HCT116 (cell line): ENCODE data around the gene ABHD2. TPM values are rescaled to one million over a fixed set of nuclear protein-coding genes. Genes with fewer than 3 reads are reported as not detected.

Source experiments
- ATAC-seq: fragments of 200-7000 bp; cut with Tn5 transposase; 2 replicates; pipeline ENCODE4 v1.9.1; 2020; ENCODE audit warnings: mild to moderate bottlenecking, moderate library complexity
- BruUV-seq: library from RNA; stranded (reverse); fragments of 400-500 nt; replicated peaks from 2 replicates; lab custom pipeline; 2021; lab: Mats Ljungman, UMichigan
- CTCF ChIA-PET: fragments of 300-600 bp; sonication (Branson Sonifier 250); formaldehyde crosslinking; loops from one replicate; lab custom pipeline; 2021; ENCODE audit warnings: antibody characterized with exemption; lab: Charles Lee
- POLR2A ChIA-PET: fragments of 300-600, 350-600 bp; sonication (Branson Sonifier 250); formaldehyde crosslinking; loops from one replicate; lab custom pipeline; 2021; ENCODE audit warnings: antibody characterized with exemption; lab: Charles Lee
- RAD21 ChIA-PET, 2 experiments: fragments of 300-600 bp; sonication (Branson Sonifier 250); formaldehyde crosslinking; loops; one replicate each; lab custom pipeline; 2023; ENCODE audit warnings: low total read pairs in 2 of 2; ENCODE audit not compliant: uncharacterized antibody in 2 of 2, unreplicated experiment in 2 of 2, low non-redundant PET in 1 of 2; lab: Charles Lee
- DNase-seq: peaks from one replicate; pipeline ENCODE4 v3.0.0-alpha.2; 2010; ENCODE audit warnings: low read depth, low spot score
- H2AFZ ChIP-seq: fragments of 200-600 bp; shearing (Covaris generic), sonication (generic); 2 replicates; pipeline ENCODE4 v1.6.1; 2017; ENCODE audit warnings: low read depth, mixed run types, mixed read lengths, antibody characterized with exemption, low read length; ENCODE audit not compliant: poor library complexity, severe bottlenecking
- H3K27ac ChIP-seq: 2 replicates; pipeline ENCODE4 v1.5.1; 2012; ENCODE audit warnings: low read depth, low read length
- H3K27me3 ChIP-seq: fragments of 200-600 bp; sonication (generic); 2 replicates; pipeline ENCODE4 v1.6.1; 2016; ENCODE audit warnings: mixed run types, low read length, mixed read lengths; ENCODE audit not compliant: insufficient read depth
- H3K36me3 ChIP-seq, 2 experiments: fragments of 200-500 bp in 1 of 2; fragments of 200-600 bp in 1 of 2; sonication (Bioruptor generic) in 1 of 2; sonication (generic) in 1 of 2; 2 replicates each; pipeline versions ENCODE4 v1.5.1 to v1.6.1; 2014 to 2016; ENCODE audit warnings: low read length in 2 of 2, inconsistent platforms in 1 of 2, mixed read lengths in 1 of 2, mixed run types in 1 of 2; ENCODE audit not compliant: insufficient read depth in 2 of 2, control insufficient read depth in 1 of 2
- H3K4me1 ChIP-seq, 2 experiments: fragments of 200-600 bp in 1 of 2; sonication (generic) in 1 of 2; 2 replicates each; pipeline versions ENCODE4 v1.5.1 to v1.6.1; 2012 to 2017; ENCODE audit warnings: low read length in 2 of 2, inconsistent platforms in 1 of 2, mild to moderate bottlenecking in 1 of 2, mixed read lengths in 1 of 2, mixed run types in 1 of 2, moderate library complexity in 1 of 2; ENCODE audit not compliant: insufficient read depth in 2 of 2, control insufficient read depth in 1 of 2
- H3K4me2 ChIP-seq: fragments of 200-600 bp; sonication (generic); 2 replicates; pipeline ENCODE4 v1.6.1; 2017; ENCODE audit warnings: mixed run types, low read length, mixed read lengths
- H3K4me3 ChIP-seq, 2 experiments: fragments of 200-600 bp in 1 of 2; sonication (generic) in 1 of 2; replicated peaks in 1 of 2; 2 replicates each; pipeline ENCODE4 v1.5.1; 2011 to 2016; ENCODE audit warnings: low read length in 2 of 2, control low read depth in 1 of 2, low read depth in 1 of 2, mild to moderate bottlenecking in 1 of 2, mixed read lengths in 1 of 2, mixed run types in 1 of 2
- H3K79me2 ChIP-seq: fragments of 200-600 bp; sonication (generic); 2 replicates; pipeline ENCODE4 v1.6.1; 2017; ENCODE audit warnings: mild to moderate bottlenecking, mixed run types, low read length, moderate library complexity, mixed read lengths; ENCODE audit not compliant: insufficient read depth
- H3K9ac ChIP-seq: fragments of 200-600 bp; sonication (generic); 2 replicates; pipeline ENCODE4 v1.6.1; 2016; ENCODE audit warnings: low read length, mixed read lengths
- H3K9me2 ChIP-seq: fragments of 200-600 bp; sonication (generic), shearing (Covaris generic); 2 replicates; pipeline ENCODE4 v1.6.1; 2017; ENCODE audit warnings: mixed run types, mild to moderate bottlenecking, moderate library complexity; ENCODE audit not compliant: insufficient read depth
- H3K9me3 ChIP-seq, 2 experiments: fragments of 200-500 bp in 1 of 2; fragments of 200-600 bp in 1 of 2; sonication (Bioruptor generic) in 1 of 2; sonication (generic) in 1 of 2; 2 replicates each; pipeline ENCODE4 v1.6.1; 2014 to 2017; ENCODE audit warnings: low read length in 2 of 2, mixed read lengths in 2 of 2, inconsistent platforms in 1 of 2, low read depth in 1 of 2, mild to moderate bottlenecking in 1 of 2, mixed run types in 1 of 2, moderate library complexity in 1 of 2; ENCODE audit not compliant: control insufficient read depth in 1 of 2, insufficient read depth in 1 of 2
- H4K20me1 ChIP-seq: fragments of 200-600 bp; sonication (generic), shearing (Covaris generic); 2 replicates; pipeline ENCODE4 v1.6.1; 2017; ENCODE audit warnings: mixed run types, mild to moderate bottlenecking, moderate library complexity; ENCODE audit not compliant: insufficient read depth
- CBX3 ChIP-seq: IDR thresholded peaks from 2 replicates; pipeline ENCODE4 v1.6.1; 2012; ENCODE audit warnings: low read depth
- CEBPB ChIP-seq: IDR thresholded peaks from 2 replicates; pipeline ENCODE4 v1.6.1; 2012; ENCODE audit warnings: low read depth
- EGR1 ChIP-seq: IDR thresholded peaks from 2 replicates; pipeline ENCODE4 v1.6.1; 2012; ENCODE audit warnings: low read depth
- ELF1 ChIP-seq: IDR thresholded peaks from 2 replicates; pipeline ENCODE4 v1.6.1; 2012; ENCODE audit warnings: low read depth, borderline replicate concordance
- EZH2 ChIP-seq: fragments of 200-600 bp; sonication (generic); IDR thresholded peaks from 2 replicates; pipeline ENCODE4 v1.6.1; 2017; ENCODE audit warnings: antibody characterized with exemption, mixed run types
- EZH2phosphoT487 ChIP-seq: fragments of 200-600 bp; IDR thresholded peaks from 2 replicates; pipeline ENCODE4 v1.6.1; 2018; ENCODE audit warnings: antibody characterized with exemption, borderline replicate concordance
- FOSL1 ChIP-seq: IDR thresholded peaks from 2 replicates; pipeline ENCODE4 v1.6.1; 2012; ENCODE audit warnings: low read depth
- JUND ChIP-seq: IDR thresholded peaks from 2 replicates; pipeline ENCODE4 v1.6.1; 2012
- POLR2A ChIP-seq: IDR thresholded peaks from 2 replicates; pipeline ENCODE4 v1.7.0; 2011; ENCODE audit warnings: borderline replicate concordance; ENCODE audit not compliant: insufficient read depth, insufficient read length; ENCODE audit errors: extremely low read depth
- POLR2AphosphoS5 ChIP-seq: IDR thresholded peaks from 2 replicates; pipeline ENCODE4 v1.6.1; 2011; ENCODE audit warnings: mild to moderate bottlenecking, low read depth, low read length, moderate library complexity
- RAD21 ChIP-seq: IDR thresholded peaks from 2 replicates; pipeline ENCODE4 v1.6.1; 2012; ENCODE audit warnings: low read depth, mild to moderate bottlenecking
- SIN3A ChIP-seq: IDR thresholded peaks from 2 replicates; pipeline ENCODE4 v1.6.1; 2012; ENCODE audit warnings: low read depth
- SP1 ChIP-seq: IDR thresholded peaks from 2 replicates; pipeline ENCODE4 v1.6.1; 2012; ENCODE audit warnings: low read depth
- SRF ChIP-seq: IDR thresholded peaks from 2 replicates; pipeline ENCODE4 v1.6.1; 2012; ENCODE audit warnings: low read depth
- TCF7L2 ChIP-seq: IDR thresholded peaks from 2 replicates; pipeline ENCODE4 v1.7.0; 2011; ENCODE audit warnings: borderline replicate concordance, inconsistent platforms; ENCODE audit not compliant: insufficient read depth, insufficient read length; ENCODE audit errors: extremely low read depth
- YY1 ChIP-seq: IDR thresholded peaks from 2 replicates; pipeline ENCODE4 v1.6.1; 2011; ENCODE audit warnings: low read length, low read depth, moderate library complexity, mild to moderate bottlenecking; ENCODE audit not compliant: insufficient replicate concordance; ENCODE audit errors: extremely low read depth
- ZBTB33 ChIP-seq: IDR thresholded peaks from 2 replicates; pipeline ENCODE4 v1.6.1; 2011; ENCODE audit warnings: mild to moderate bottlenecking, low read length, moderate library complexity; ENCODE audit not compliant: insufficient replicate concordance; ENCODE audit errors: extremely low read depth
- ZFX ChIP-seq: fragments of 450-650 bp; IDR thresholded peaks from 2 replicates; pipeline ENCODE4 v1.6.1; 2017
- intact Hi-C: fragments of 100-400 bp; cut with micrococcal nuclease; formaldehyde crosslinking; loops from 2 replicates; pipeline ENCODE4 v1.10.0; 2022
- total RNA-seq: library from RNA; stranded (reverse); gene quantifications from one replicate; pipeline ENCODE4 v1.2.1, GENCODE V29; 2021; ENCODE audit not compliant: unreplicated experiment
- TF ChIP-seq, protein P1 (sequence below): IDR thresholded peaks from 2 replicates; pipeline ENCODE4 v1.6.1; 2012
- TF ChIP-seq, protein P2 (sequence below): IDR thresholded peaks from 2 replicates; pipeline ENCODE4 v1.6.1; 2012

ABHD2 gene
- total RNA-seq, 1 experiment from 2014 or later, result 40.8 TPM

- TF ChIP-seq TCF7L2, result no peak
- TF ChIP-seq EZH2, result no peak
- no peak for TF ChIP-seq POLR2AphosphoS5
- no peak for TF ChIP-seq SIN3A
- TF ChIP-seq, protein P1, sequence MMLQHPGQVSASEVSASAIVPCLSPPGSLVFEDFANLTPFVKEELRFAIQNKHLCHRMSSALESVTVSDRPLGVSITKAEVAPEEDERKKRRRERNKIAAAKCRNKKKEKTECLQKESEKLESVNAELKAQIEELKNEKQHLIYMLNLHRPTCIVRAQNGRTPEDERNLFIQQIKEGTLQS, result no peak
- no peak for TF ChIP-seq EZH2phosphoT487
- TF ChIP-seq, protein P2, sequence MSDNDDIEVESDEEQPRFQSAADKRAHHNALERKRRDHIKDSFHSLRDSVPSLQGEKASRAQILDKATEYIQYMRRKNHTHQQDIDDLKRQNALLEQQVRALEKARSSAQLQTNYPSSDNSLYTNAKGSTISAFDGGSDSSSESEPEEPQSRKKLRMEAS, result no peak
- TF ChIP-seq ELF1, result no peak
- no peak for TF ChIP-seq JUND
- TF ChIP-seq YY1, result no peak
- TF ChIP-seq CBX3, result no peak
- no peak for TF ChIP-seq EGR1
These were observed 41.5 kb downstream of the ABHD2 start (continued) for GRCh38 chr15:89129816-89130134.

DNA sequence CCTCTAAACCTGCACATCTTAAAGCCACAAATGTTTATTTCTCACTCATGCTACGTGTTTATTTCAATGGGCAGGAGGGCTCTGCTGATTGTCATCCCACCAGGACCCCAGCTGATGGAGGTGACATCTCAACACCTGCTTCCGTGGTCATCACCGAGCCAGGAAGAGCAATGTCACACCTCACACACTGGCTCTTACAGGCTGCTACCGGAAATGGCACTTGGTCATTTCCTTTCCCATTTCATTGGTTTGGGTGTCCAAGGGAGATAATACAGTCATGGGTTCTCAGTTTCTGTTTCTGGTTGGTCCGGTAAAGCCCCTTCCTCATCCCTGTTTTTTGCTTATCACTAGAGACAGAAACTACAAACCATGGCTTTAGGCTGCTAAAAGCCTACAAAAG, 41.9 kb downstream of the ABHD2 start:
- Histone ChIP-seq H3K9me2 (no peaks in the 10 kb centered on the region), H2AFZ (no peak overlapping the region), H4K20me1 (no peaks in the 10 kb centered on the region), H3K9me3 (no peaks in the 10 kb centered on the region), H3K27ac (no peak overlapping the region), H3K4me2 (no peak overlapping the region), H3K4me3 (no peak overlapping the region), H3K4me1 (peaks cover 0 to 17% of the 10 kb centered on the region in 2 experiments; a peak in 2 of 4 replicates), H3K36me3 (no peaks in the 10 kb centered on the region), H3K9ac (no peak overlapping the region), H3K79me2 (no peaks in the 10 kb centered on the region), H3K27me3 (no peaks in the 10 kb centered on the region)
- DNase-seq (no peak), ATAC-seq (no peak)
- intact Hi-C loops, result no loop called here
- ChIA-PET CTCF (interaction anchor here (0.7 to 3.2 kb wide), 16 partner anchors 8 to 225 kb away, joined by 4 to 20 read pairs (median 7); partner anchors contain the start of gene ABHD2), POLR2A (interaction anchor here (1.0 kb wide), 1 partner anchor 18 kb away, joined by 3 read pairs; no protein-coding TSS in a partner anchor), RAD21 (interaction anchor here (1.2 to 1.4 kb wide), 2 partner anchors 72 kb away, joined by 5 to 6 read pairs; no protein-coding TSS in a partner anchor)
- TF ChIP-seq TCF7L2 (no peak), EGR1 (no peak), SP1 (no peak), ZFX (no peak), SRF (no peak), JUND (no peak), EZH2phosphoT487 (no peak), CEBPB (no peak), ELF1 (no peak), SIN3A (no peak), RAD21 (no peak), POLR2A (no peak), ZBTB33 (no peak), FOSL1 (no peak), YY1 (no peak)
- TF ChIP-seq, protein P2, result no peak
- TF ChIP-seq, protein P1, result no peak
- no TSS peak for BruUV-seq
